GM08714 (cell line): Measurements from ENCODE around the gene EWSR1.
"Not testable (repeated sequence)": the region's sequence is repeated elsewhere in the genome, so short reads cannot be mapped to it uniquely, and the experiment has no call there.

Experiments
- H3K4me3 ChIP-seq: fragments of 200-500 bp; sonication (Bioruptor generic); 2 replicates; pipeline ENCODE4 v1.5.1; 2014; ENCODE audit warnings: mild to moderate bottlenecking, low read length, inconsistent platforms
- ZNF274 ChIP-seq: IDR thresholded peaks from 2 replicates; pipeline ENCODE4 v1.6.1; 2012; ENCODE audit warnings: mild to moderate bottlenecking, low read depth, low read length

The EWSR1 gene

GRCh38 chr22:29334696-29335344, 66.8 kb downstream of the EWSR1 start:
- TF ChIP-seq ZNF274: no peak
- H3K4me3 ChIP-seq: no peak overlapping the region

DNA sequence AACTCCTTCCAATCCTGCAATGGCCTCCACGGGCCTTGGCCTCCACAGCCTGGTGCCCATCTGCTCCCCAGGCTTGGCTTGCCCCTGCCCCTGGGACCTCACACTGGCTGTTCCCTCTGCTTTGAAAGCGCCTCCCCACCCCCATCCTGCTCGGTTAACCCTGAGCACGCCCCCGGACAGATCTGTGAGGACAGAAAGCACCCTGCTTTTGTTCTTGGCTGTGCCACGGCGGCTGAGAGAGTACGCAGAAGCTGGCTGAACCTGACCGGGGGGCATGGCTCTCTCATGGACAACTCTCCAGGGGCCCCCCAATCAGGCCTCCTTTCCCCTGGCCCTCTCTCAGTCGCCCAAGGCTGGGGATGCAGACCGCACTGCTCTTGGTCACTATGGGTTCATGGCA, 67.6 kb downstream of the EWSR1 start:
- TF ChIP-seq ZNF274: no peak
- no peak overlapping the region for H3K4me3 ChIP-seq

DNA sequence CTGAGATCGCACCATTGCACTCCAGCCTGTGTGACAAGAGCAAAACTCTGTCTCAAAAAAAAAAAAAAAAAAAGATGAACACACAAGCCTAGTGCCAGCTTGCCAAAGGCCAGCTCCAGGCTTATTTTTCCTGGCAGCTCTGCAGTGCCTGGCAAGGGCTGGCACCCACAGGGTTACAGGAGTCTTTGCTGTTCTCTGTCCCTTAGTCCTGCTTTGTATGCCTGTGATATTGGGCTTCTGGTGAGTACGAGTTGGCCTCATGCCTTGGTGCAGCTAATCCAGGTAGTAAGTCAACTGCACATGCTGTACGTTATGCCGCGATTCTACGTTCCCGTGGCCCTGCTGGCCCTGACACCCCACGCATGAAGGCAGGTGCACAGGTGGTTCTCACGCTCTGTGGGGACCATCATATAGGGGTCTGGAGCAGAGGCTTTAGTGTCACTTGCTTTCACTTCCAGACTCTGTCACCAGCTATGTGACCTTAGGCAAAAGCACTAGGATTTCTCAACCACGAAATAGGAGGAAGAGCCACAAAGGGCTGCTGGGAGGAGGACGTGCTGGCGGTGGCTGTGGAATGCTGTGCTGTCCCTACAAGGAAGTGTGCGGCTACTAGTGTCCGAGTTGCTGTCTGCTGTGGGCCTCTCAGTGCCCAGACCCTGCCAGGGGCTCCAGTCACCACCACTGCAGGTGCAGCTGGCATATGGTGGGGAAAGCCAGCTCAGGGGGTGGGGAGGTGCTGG, 68.9 kb downstream of the EWSR1 start:
- TF ChIP-seq ZNF274: no peak
- H3K4me3 ChIP-seq: no peak overlapping the region

DNA sequence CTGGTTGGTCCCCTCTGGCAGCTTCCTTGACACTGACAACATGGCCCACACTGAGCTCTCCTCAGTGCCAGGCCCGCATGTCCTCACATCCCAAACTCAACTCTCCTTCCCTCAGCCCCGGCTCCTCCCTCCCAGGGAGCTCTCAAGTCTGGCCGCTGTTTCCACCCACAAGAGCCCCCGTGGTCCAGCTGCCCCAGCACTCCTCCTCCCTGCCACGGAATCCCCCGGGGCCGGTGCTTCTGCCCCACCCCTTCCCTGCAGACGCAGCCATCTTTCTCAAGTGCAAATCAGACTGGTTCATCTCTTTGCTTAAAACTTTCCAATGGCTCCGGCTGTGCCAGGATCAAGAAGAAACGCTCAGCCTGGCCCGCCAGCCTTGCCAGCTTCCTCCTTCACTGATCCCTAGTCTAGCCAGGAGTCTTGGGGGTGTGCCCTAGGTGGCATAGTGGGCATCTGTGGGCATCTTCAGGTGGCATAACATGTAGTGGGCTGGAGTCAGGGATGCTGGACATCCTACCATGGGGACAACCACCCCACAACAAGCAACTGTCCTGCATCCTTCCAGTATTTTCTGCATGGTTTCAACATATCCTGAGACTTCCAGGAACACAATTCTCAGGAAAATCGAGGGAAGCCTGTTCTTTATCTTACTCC, 69.7 kb downstream of the EWSR1 start:
- H3K4me3 ChIP-seq: no peak overlapping the region
- no peak for TF ChIP-seq ZNF274

DNA sequence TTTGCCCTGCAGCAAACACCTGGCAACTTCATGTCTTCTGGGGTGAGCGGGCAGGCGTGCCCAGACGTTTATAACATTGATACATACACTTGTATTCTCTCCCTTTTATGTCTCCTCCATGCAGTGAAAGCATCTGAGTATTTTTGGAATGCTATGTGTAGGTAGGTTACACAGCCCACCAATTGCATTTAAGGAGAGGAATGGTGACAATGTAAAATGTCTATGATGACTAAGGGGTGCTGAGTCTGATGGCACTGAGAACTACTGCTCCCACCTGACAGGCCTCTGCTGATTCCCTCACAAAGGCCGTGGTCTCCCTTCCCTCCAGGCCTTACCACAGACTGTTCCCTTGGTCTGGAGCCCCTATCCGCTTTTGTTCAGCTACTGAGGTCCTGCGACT, 70.3 kb downstream of the EWSR1 start:
- no peak overlapping the region for H3K4me3 ChIP-seq
- TF ChIP-seq ZNF274: no peak

DNA sequence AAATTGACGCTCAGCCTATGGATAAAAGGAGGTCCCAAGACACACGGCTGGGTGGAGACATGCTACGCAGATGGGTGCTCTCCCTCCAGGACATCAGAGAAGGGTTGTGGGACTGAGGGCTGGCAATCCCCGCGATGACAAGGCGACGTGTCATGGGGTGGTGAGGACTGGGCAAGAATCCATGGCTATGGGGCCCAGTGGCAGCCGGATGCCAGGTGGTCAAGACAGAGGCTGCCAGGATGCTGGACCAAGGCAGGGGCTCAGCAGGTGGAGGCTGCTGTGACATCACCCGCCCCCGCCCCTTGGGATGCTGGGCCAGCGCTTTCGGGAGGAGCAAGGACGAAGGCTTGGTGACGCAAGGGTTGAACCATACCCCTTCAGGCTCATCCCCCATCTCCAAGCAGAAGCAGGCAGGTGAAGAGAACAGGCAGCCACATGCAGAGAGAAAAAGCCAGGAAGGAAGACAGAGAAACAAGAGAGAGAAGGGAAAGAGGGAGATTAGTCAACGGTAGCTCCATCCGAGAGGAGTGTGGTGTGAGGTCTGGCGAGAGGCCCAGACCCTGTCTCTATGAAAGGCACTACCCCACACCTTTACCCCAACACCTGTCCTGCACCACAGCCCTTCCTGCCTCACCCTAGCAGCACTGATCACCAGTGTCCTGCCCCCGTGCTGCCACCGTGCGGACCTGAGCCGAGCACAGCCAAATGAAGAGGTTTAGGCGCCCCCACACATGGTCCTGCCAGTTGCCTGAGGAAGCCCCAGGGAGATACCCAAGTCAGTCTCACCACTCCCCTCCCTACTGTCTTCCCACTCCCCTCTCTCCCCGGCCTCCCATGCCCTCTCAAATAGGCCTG, 71.5 kb downstream of the EWSR1 start:
- no peak for TF ChIP-seq ZNF274

GRCh38 chr22:29340566-29340965, 72.5 kb downstream of the EWSR1 start:
- H3K4me3 ChIP-seq: no peak overlapping the region
- TF ChIP-seq ZNF274: no peak

More for the DNA sequence above, 71.5 kb downstream of the EWSR1 start:
- no peak overlapping the region for H3K4me3 ChIP-seq

DNA sequence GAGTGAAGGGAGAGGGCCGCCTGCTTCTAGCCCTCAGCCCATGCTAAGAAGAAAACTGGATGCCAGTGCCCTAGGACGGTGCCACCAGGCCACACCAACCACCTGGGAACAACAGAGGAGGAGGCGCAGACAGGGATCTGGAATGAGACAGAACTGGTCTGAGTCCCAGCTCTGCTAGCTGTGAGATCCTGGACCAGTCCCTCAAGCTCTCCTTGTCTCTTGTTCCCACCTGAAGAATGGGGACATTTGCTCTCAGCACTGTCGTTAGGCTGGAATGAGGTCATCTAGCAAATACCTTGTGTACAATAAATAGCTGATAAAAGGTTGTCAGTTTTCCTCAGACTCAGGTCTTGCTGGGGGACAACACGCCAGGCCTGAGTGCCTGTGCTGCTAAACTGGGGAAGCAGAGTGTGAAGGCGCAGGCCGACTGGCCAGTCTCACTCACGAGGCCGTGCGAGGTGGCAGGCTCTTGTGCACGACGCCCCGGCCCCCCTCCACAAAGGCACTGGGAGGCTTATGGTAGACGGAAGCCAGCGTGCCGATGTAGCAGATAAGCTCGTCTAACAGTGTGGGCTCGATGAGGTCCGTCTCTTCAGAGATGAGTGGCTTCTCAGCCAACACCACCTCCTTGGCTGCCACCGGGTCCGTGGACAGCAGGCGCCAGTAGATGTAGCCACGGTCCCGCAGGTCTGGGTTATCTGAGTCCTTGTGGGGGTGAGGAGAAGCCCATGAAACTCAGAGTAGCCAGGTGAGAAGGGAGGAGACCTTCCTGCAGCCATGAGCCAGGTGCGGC, 73.2 kb downstream of the EWSR1 start:
- TF ChIP-seq ZNF274: no peak
- no peak overlapping the region for H3K4me3 ChIP-seq

- no peak for TF ChIP-seq ZNF274
- no peak overlapping the region for H3K4me3 ChIP-seq
Measured at GRCh38 chr22:29341849-29342127, 73.7 kb downstream of the EWSR1 start.

GRCh38 chr22:29342177-29342576, 74.1 kb downstream of the EWSR1 start:
- no peak for TF ChIP-seq ZNF274
- no peak overlapping the region for H3K4me3 ChIP-seq

- no peak overlapping the region for H3K4me3 ChIP-seq
- TF ChIP-seq ZNF274: no peak
Measured at GRCh38 chr22:29342577-29343312, 74.7 kb downstream of the EWSR1 start.

GRCh38 chr22:29343313-29343805, 75.3 kb downstream of the EWSR1 start:
- TF ChIP-seq ZNF274: no peak
- no peak overlapping the region for H3K4me3 ChIP-seq

GRCh38 chr22:29344137-29344536, 76.1 kb downstream of the EWSR1 start:
- no peak for TF ChIP-seq ZNF274
- H3K4me3 ChIP-seq: no peak overlapping the region

GRCh38 chr22:29344889-29345288, 76.8 kb downstream of the EWSR1 start:
- H3K4me3 ChIP-seq: not testable (repeated sequence)
